Heart right ventricle (tissue), 16 donors: ENCODE results near the gene SLC27A2. TPM values are rescaled to one million over a fixed set of nuclear protein-coding genes. Genes with fewer than 3 reads are reported as not detected.

Experiments
- ATAC-seq, 8 donors: fragments of 200-7000 bp; cut with Tn5 transposase; one replicate each; pipeline ENCODE4 v1.9.1; 2020; ENCODE audit warnings: mild to moderate bottlenecking in 8 of 8, moderate library complexity in 8 of 8, moderate number of reproducible peaks in 1 of 8
- DNase-seq, 2 donors: peaks; one replicate each; pipeline ENCODE4 v3.0.0-alpha.2; 2020
- H3K27ac ChIP-seq, 10 donors: fragments of 200-600 bp; sonication (generic) in 2 of 10; one replicate each; pipeline versions ENCODE4 v1.5.0 to v1.8.0; 2020 to 2022; ENCODE audit warnings: mild to moderate bottlenecking in 3 of 10
- H3K27me3 ChIP-seq, 7 donors: fragments of 200-600 bp; one replicate each; pipeline ENCODE4 v1.8.0; 2021 to 2022; ENCODE audit warnings: mild to moderate bottlenecking in 2 of 7
- H3K36me3 ChIP-seq, 9 donors: fragments of 200-600 bp; sonication (generic) in 1 of 9; one replicate each; pipeline versions ENCODE4 v1.5.0 to v1.8.0; 2020 to 2022; ENCODE audit warnings: mild to moderate bottlenecking in 2 of 9
- H3K4me1 ChIP-seq, 9 donors: fragments of 200-600 bp; sonication (generic) in 1 of 9; one replicate each; pipeline versions ENCODE4 v1.5.0 to v1.8.0; 2020 to 2022; ENCODE audit warnings: mild to moderate bottlenecking in 4 of 9
- H3K4me3 ChIP-seq, 10 donors: fragments of 200-600 bp; sonication (generic) in 2 of 10; one replicate each; pipeline versions ENCODE4 v1.5.0 to v1.8.0; 2020 to 2022; ENCODE audit warnings: mild to moderate bottlenecking in 7 of 10, moderate library complexity in 2 of 10
- H3K9me3 ChIP-seq, 11 donors: fragments of 200-600 bp in 10 of 11; sonication (generic) in 2 of 11; one replicate each; pipeline versions ENCODE4 v1.5.0 to v1.8.0; 2013 to 2022; ENCODE audit warnings: mild to moderate bottlenecking in 2 of 11, control low read depth in 1 of 11, moderate library complexity in 1 of 11
- WGBS, 2 donors: extraction: QIAGEN DNeasy Blood & Tissue Kit; methylation state at CpG; one replicate each; pipeline ENCODE4 v1.1.7; 2013; ENCODE audit warnings: inconsistent platforms in 1 of 2; 5-methylcytosine and 5-hydroxymethylcytosine counted together
- intact Hi-C, 10 donors: fragments of 100-400 bp; cut with DNase I; formaldehyde crosslinking; loops; one replicate each; pipeline versions ENCODE4 v1.11.1 to v1.14.2; 2022
- polyA plus RNA-seq, 2 donors: library from polyadenylated mRNA; stranded (reverse); fragments of 200-250 nt; gene quantifications; one replicate each; pipeline ENCODE4 v1.2.3, GENCODE V29; 2013
- total RNA-seq, 10 donors: library from RNA; stranded (reverse); fragmentation: NEBNext Ultra II Directional in 3 of 10; extraction: Animal tissue kit (Norgen Biotek cat#: 25700) in 3 of 10; gene quantifications; one replicate each; pipeline versions ENCODE4 v1.2.1 to v1.2.4, GENCODE V29; 2021 to 2023
- TF ChIP-seq, protein P1 (sequence below), 9 donors: fragments of 200-600 bp; sonication (generic) in 2 of 9; IDR thresholded peaks; one replicate each; pipeline versions ENCODE4 v1.5.0 to v1.8.0; 2021 to 2022; ENCODE audit warnings: antibody characterized with exemption in 9 of 9, mild to moderate bottlenecking in 5 of 9, moderate library complexity in 1 of 9
- donor health status: Arrhythmogenic right ventricular cardiomyopathy.
- donor health status: ischemic (EF 13 %, LVEDD 7.1; RV severe dilation, severe dysfunction).
- donor health status: healthy with polysubstance abuse.
- donor health status: DM: no; HTN: yes; CAD: no.
- donor health status: DM: no; HTN: no; CAD: no.
- donor health status: ischemic (EF 25% LVEDD 6.9; RV normal size, moderate dysfunction).
- donor health status: ischemic (EF 25% LVEDD 5.7; RV mildly dilated, moderate dysfunction).
- donor health status: healthy.
- donor health status: DM: yes; HTN: yes; CAD: no.
- donor health status: Ischemic cardiomyopathy.
- donor health status: ischemic (EF 35%, LVEDD 5.7; RV mildly dilated, moderate dysfunction).
- donor health status: nonischemic (EF 11% LVEDD 7.7; RV severe dilation, severe dysfunction).
- donor health status: DM: yes; HTN: yes; CAD: no.
- donor health status: PGD.
- donor health status: ischemic (EF 29% LVEDD 5.4; RV normal size, mild dysfunction).
- donor health status: nonischemic (EF 23%, LVEDD 6.1; RV moderate dilation, normal function).

SLC27A2 gene
- total and polyA plus RNA-seq, 12 donors, result 0.32 TPM; not detected in 11

DNA sequence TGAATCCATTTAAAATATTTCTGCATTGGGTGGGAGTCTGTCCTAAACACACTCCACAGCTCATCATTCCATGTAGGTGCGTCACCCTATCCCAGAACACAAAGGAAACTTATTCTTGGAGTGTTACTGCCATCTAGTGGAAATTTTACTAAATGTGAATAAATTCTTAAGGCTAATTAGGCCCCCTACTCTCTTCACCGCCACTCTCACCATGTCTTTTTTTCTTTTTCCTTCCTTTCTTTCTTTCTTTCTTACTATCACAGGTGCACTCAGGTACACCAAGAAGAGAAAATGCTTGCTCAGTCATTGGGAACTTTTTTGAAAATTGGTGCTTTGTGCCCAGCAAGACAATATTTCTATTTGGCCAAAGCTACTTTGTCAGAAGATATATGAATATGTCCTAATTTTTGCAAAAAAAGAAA is 36.5 kb upstream of the SLC27A2 start:
- Histone ChIP-seq H3K36me3 (no peaks in the 10 kb centered on the region), H3K27me3 (no peaks in the 10 kb centered on the region), H3K4me1 (peaks cover 0 to 15% (median 0%) of the 10 kb centered on the region in 9 donors), H3K9me3 (no peaks in the 10 kb centered on the region), H3K27ac (no peak overlapping the region), H3K4me3 (no peak overlapping the region)
- TF ChIP-seq, protein P1, sequence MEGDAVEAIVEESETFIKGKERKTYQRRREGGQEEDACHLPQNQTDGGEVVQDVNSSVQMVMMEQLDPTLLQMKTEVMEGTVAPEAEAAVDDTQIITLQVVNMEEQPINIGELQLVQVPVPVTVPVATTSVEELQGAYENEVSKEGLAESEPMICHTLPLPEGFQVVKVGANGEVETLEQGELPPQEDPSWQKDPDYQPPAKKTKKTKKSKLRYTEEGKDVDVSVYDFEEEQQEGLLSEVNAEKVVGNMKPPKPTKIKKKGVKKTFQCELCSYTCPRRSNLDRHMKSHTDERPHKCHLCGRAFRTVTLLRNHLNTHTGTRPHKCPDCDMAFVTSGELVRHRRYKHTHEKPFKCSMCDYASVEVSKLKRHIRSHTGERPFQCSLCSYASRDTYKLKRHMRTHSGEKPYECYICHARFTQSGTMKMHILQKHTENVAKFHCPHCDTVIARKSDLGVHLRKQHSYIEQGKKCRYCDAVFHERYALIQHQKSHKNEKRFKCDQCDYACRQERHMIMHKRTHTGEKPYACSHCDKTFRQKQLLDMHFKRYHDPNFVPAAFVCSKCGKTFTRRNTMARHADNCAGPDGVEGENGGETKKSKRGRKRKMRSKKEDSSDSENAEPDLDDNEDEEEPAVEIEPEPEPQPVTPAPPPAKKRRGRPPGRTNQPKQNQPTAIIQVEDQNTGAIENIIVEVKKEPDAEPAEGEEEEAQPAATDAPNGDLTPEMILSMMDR (IDR thresholded peaks at IDR 0.05), result peak; percentile 45 to 75 (median 62)
- peak in 7 of 8 donors; percentile 74 to 94 (median 83) for ATAC-seq
- WGBS, 2 donors, result 1 to 9% methylated on average over 2 of the region's 2 CpGs
- intact Hi-C loops, result loop anchor here in 9 of 10 donors (2.0 to 10.0 kb wide), 8 partner anchors 261 to 1791 kb away; partner anchors contain the start of gene FGF7 (in 1 of the 9)
- DNase-seq, result no peak

DNA sequence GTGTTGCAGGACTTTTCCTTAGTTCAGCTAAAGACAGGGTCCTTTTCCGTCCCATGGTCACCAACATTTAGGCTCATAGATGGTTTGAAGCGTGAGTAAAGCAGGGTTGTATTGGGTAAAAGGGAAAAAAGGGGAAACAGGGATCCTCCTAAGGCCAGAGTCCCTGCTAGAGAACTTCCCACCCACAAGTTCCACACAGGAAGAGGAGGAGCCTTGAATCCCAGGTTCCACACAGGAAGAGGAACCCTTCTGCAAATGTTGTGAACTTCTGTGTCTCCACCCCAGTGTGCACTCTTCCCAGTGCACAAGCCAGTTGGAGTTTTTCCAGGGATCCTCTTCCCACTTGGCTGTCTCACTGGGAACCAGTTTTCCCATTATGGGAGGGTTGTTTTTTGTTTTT is 35.4 kb upstream of the SLC27A2 start:
- H3K27me3 ChIP-seq, result no peaks in the 10 kb centered on the region
- WGBS, 2 donors, result 90 to 93% methylated on average over 2 of the region's 2 CpGs
- TF ChIP-seq, protein P1 (IDR thresholded peaks at IDR 0.05), result no peak
- H3K27ac ChIP-seq, result no peak overlapping the region
- H3K36me3 ChIP-seq, result no peaks in the 10 kb centered on the region
- H3K9me3 ChIP-seq, result no peaks in the 10 kb centered on the region
- intact Hi-C loops, result loop anchor here in 9 of 10 donors (5.0 to 10.0 kb wide), 6 partner anchors 262 to 1792 kb away; partner anchors contain the start of gene FGF7 (in 1 of the 9)
- peaks cover 0 to 15% (median 0%) of the 10 kb centered on the region in 9 donors for H3K4me1 ChIP-seq
- no peak for DNase-seq
- peak in 2 of 8 donors; percentile 8 to 53 for ATAC-seq
- no peak overlapping the region for H3K4me3 ChIP-seq

DNA sequence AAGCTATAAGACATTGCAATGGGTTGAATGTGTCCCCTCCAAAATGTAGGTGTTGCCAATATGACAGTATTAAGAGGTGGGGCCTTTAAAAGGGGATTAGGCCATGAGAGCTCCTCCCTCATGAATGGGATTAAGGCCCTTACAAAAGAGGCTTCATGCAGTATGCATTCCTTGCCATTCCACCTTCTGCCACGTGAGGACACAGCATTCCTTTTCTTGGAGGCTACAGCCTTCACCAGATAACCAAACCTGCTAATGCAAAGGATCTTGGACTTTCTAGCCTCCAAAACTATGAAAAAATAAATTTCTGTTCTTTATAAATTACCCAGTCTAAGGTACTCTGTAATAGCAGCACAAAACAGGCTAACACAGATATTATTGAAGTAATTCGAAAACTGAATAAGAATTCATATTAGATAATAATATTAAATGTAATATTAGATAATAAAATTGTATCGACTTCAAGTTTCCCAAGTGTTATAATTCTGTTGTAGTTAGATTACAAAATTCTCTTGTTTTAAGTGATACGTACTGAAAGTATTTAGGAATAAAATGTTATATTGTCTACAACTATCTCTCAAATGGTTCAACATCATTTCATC is 33.5 kb upstream of the SLC27A2 start:
- Histone ChIP-seq H3K36me3 (no peaks in the 10 kb centered on the region), H3K4me1 (peaks cover 0 to 15% (median 0%) of the 10 kb centered on the region in 9 donors), H3K27ac (no peak overlapping the region), H3K27me3 (no peaks in the 10 kb centered on the region), H3K9me3 (no peaks in the 10 kb centered on the region), H3K4me3 (no peak overlapping the region)
- intact Hi-C loops, result loop anchor here in 9 of 10 donors (5.0 to 10.0 kb wide), 6 partner anchors 264 to 1794 kb away; partner anchors contain the start of gene FGF7 (in 1 of the 9)
- no peak for DNase-seq
- ATAC-seq, result no peak
- WGBS, 2 donors, result 79 to 82% methylated on average over 4 of the region's 4 CpGs
- TF ChIP-seq, protein P1 (IDR thresholded peaks at IDR 0.05), result peak in 1 of 9 donors; percentile 28

DNA sequence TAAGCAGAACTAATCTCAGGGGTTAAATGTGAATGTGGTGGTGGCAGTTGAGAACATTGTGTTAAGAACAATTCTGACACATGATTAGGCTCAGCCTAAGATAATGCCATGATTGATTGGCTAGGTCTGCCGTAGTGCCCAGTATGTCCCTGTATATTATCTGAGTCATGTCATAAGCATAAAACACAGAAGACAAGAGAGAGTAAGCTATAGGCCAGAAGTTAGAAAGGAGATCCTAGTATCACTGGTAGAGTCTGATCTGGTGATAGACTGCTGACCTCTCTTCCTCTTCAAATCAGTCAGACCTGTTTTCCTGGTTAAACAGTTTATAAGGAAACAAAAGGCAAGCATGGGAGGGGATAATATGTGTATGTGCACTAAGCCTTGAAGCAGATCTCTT is 32.9 kb upstream of the SLC27A2 start:
- H3K4me1 ChIP-seq, result peaks cover 0 to 15% (median 0%) of the 10 kb centered on the region in 9 donors
- no peaks in the 10 kb centered on the region for H3K36me3 ChIP-seq
- DNase-seq (no peak), ATAC-seq (no peak)
- no peaks in the 10 kb centered on the region for H3K27me3 ChIP-seq
- H3K9me3 ChIP-seq, result no peaks in the 10 kb centered on the region
- H3K27ac ChIP-seq, result no peak overlapping the region
- TF ChIP-seq, protein P1 (IDR thresholded peaks at IDR 0.05), result no peak
- intact Hi-C loops, result loop anchor here in 9 of 10 donors (5.0 to 10.0 kb wide), 6 partner anchors 264 to 1794 kb away; partner anchors contain the start of gene FGF7 (in 1 of the 9)
- WGBS, 2 donors, result 11 to 17% methylated on average over 1 of the region's 1 CpG
- H3K4me3 ChIP-seq, result no peak overlapping the region
